AG08395 (cell line): ENCODE results near the gene ADAT3.
"Not testable (repeated sequence)": the region's sequence is repeated elsewhere in the genome, so short reads cannot be mapped to it uniquely, and the experiment has no call there.

ENCODE experiments used
- DNase-seq: peaks from one replicate; pipeline ENCODE4 v3.0.0; 2012; ENCODE audit warnings: mixed read lengths, low spot score

The ADAT3 gene

GRCh38 chr19:1882786-1883692 is 22.2 kb upstream of the ADAT3 start:
- DNase-seq: no peak

- no peak for DNase-seq
Measured at GRCh38 chr19:1883784-1884183, 21.4 kb upstream of the ADAT3 start.

GRCh38 chr19:1884291-1884718 is 20.9 kb upstream of the ADAT3 start:
- no peak for DNase-seq

- DNase-seq: no peak
Measured at GRCh38 chr19:1884719-1885334, 20.4 kb upstream of the ADAT3 start.

- peak; percentile 96 for DNase-seq
Measured at GRCh38 chr19:1885398-1886119, 19.6 kb upstream of the ADAT3 start, which contains the start of gene ABHD17A. TSS of gene ABHD17A (minus strand) at chr19:1885496. CDS start at chr19:1881566, 3,930 bp downstream.

GRCh38 chr19:1886360-1886759 is 18.8 kb upstream of the ADAT3 start:
- not testable (repeated sequence) for DNase-seq

- DNase-seq: no peak
Measured at GRCh38 chr19:1888385-1888784, 16.8 kb upstream of the ADAT3 start.

- no peak for DNase-seq
Measured at GRCh38 chr19:1889907-1890306, 15.3 kb upstream of the ADAT3 start.

- DNase-seq: no peak
Measured at GRCh38 chr19:1893791-1894190, 11.4 kb upstream of the ADAT3 start.

- DNase-seq: no peak
Measured at GRCh38 chr19:1896508-1896907, 8.7 kb upstream of the ADAT3 start.

GRCh38 chr19:1901940-1902404 is 3.2 kb upstream of the ADAT3 start:
- no peak for DNase-seq

GRCh38 chr19:1902923-1903322 is 2.3 kb upstream of the ADAT3 start:
- DNase-seq: no peak

GRCh38 chr19:1904860-1905109 is 414 bp upstream of the ADAT3 start:
- DNase-seq: no peak

GRCh38 chr19:1905863-1906375 is 720 bp downstream of the ADAT3 start:
- no peak for DNase-seq

- no peak for DNase-seq
Measured at GRCh38 chr19:1906985-1907562, 1.9 kb downstream of the ADAT3 start.

- DNase-seq: no peak
Measured at GRCh38 chr19:1907563-1908363, 2.6 kb downstream of the ADAT3 start.

GRCh38 chr19:1908364-1908678 is 3.1 kb downstream of the ADAT3 start:
- no peak for DNase-seq

GRCh38 chr19:1909761-1910080 is 4.5 kb downstream of the ADAT3 start:
- no peak for DNase-seq

GRCh38 chr19:1910177-1910576 is 5.0 kb downstream of the ADAT3 start:
- DNase-seq: peak; percentile 48

- DNase-seq: no peak
Measured at GRCh38 chr19:1911098-1911497, 5.9 kb downstream of the ADAT3 start.

- no peak for DNase-seq
Measured at GRCh38 chr19:1911995-1912394, 6.8 kb downstream of the ADAT3 start.
